Myocyte (in vitro differentiated cells): ENCODE data around the gene PLPP6. TPM values are rescaled to one million over a fixed set of nuclear protein-coding genes. Genes with fewer than 3 reads are reported as not detected.
"Not testable (repeated sequence)": the region's sequence is repeated elsewhere in the genome, so short reads cannot be mapped to it uniquely, and the experiment has no call there.

ENCODE experiments used
- DNase-seq: peaks from one replicate; pipeline ENCODE4 v3.0.0-alpha.2; 2012; ENCODE audit warnings: low read depth
- polyA plus RNA-seq: library from polyadenylated mRNA; unstranded; fragments of >200 nt; gene quantifications from one replicate; pipeline ENCODE4 v1.2.1, GENCODE V29; 2012; ENCODE audit warnings: missing spikeins
- total RNA-seq: library from RNA; depleted of rRNA; stranded (reverse); fragments of >200 nt; gene quantifications from 2 replicates; pipeline ENCODE4 v1.2.3, GENCODE V29; 2014

PLPP6 gene
- 3.8 and 4.3 TPM in 2 replicates for total RNA-seq
- 2.2 TPM for polyA plus RNA-seq

DNA sequence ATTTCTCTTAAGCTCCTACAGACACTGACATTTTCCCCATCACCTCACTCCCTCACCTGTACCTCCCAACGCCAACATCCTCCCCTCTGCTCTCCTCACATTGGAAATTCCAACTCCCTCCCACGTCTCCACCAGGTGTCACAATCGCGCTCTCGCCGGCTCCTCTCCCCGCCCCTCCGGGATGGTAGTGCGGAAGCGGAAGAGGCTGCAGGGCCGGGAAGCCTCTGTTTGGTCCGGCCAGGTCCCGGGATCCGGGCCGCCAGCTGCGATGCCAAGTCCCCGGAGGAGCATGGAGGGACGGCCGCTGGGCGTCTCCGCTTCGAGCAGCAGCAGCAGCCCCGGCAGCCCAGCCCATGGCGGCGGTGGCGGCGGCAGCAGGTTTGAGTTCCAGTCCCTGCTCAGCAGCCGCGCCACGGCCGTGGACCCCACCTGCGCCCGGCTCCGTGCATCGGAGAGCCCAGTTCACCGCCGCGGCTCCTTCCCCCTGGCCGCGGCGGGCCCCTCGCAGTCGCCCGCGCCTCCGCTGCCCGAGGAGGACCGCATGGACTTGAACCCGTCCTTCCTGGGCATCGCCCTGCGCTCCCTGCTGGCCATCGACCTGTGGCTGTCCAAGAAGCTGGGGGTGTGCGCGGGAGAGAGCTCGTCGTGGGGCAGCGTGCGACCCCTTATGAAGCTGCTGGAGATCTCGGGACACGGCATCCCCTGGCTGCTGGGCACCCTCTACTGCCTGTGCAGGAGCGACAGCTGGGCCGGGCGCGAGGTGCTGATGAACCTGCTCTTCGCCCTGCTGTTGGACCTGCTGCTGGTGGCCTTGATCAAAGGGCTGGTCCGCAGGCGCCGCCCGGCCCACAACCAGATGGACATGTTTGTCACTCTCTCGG, at the start of gene PLPP6:
Gene PLPP6, plus strand, starts transcription at position 187 of the 881 bp plus-strand sequence. Its CDS starts 82 bp downstream, at position 269.
- peak; percentile 83 for DNase-seq

GRCh38 chr9:4614627-4615026, 47.5 kb upstream of the PLPP6 start:
- no peak for DNase-seq

DNA sequence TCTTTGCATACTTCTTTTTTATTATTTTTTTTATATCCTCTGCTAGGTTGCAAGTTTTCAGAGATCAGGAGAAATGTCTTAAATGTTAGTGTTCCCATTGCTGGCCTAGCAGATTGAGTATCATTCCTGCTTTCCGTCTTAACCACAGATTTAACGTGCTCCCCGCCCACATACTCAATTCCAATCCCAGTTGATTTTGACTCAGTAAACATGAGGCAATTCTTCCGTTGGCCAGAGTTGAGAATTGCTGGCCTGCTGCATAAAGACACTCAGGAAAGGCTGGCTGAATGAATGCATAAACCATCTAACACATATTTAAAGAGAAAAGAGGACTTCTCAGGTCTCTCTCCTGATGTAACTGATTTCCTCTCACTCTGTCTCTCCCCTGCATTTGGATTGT, 46.8 kb upstream of the PLPP6 start:
- peak; percentile 20 for DNase-seq

DNA sequence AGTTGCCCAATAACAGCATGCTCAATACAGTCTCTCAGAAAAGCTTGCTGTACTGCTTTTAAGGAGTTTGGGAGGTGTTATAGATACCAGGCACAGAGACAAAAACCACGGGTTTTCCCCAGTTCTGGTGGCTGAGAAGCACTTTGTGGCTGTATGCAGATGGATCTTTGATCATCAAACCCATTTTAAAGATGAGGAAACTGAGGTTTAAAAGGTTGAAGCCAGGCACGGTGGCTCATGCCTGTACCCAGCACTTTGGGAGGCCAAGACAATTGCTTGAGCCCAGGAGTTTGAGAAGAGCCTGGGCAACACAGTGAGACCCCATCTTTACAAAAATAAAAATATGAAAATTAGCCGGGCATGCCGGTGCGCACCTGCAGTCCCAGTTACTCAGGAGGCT, 46.3 kb upstream of the PLPP6 start:
- no peak for DNase-seq

- no peak for DNase-seq
These were observed 44.3 kb upstream of the PLPP6 start for GRCh38 chr9:4617752-4618151.

DNA sequence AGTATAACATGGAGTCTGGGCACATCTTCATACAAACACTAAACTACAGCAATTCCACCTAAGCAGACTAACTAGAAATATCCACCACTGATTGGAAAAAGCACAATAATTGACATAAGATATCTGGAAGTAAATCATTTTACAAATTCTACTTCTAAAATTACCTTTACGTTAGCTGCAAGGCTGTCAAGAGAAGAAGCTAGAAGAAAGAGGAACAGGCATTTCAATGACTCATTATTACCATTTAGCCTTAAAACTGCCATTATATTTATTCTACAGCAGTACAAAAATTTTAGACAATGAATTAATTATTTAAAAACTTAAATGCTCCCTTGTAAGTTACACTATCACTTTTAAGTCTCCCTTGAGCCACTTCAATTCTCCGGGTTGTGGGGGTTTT, 43.4 kb upstream of the PLPP6 start:
- no peak for DNase-seq

- no peak for DNase-seq
These were observed 41.9 kb upstream of the PLPP6 start for GRCh38 chr9:4620057-4620765.

DNA sequence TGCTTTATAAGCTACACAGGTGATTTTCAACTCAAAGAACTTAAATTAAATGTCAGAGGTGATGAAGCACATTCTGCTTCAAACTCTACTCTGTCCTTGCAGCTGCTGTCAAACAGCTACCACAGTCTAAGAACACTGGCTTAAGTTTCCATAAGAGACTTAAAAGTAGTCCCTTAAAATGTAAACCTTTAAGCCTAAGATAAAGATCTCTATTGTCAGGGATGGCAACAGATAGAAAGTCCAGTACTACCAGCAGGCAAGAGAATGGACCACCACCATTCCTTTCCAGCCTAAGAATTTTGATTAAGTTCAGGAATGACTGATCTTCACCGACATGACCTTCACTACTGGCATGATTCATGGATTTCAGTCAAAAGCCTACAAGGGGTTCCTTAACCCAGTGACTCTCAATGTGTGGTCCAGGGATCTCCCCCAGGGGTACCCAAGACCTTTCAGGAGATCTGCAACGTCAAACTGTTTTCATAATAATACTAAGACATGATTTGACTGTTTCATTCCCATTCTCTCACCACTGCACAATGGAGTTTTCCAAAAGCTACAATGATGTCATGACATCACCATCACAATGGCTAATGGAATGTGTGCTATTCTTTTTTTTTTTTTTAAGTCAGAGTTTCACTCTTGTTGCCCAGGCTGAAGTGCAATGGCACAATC, 41.1 kb upstream of the PLPP6 start:
- no peak for DNase-seq

DNA sequence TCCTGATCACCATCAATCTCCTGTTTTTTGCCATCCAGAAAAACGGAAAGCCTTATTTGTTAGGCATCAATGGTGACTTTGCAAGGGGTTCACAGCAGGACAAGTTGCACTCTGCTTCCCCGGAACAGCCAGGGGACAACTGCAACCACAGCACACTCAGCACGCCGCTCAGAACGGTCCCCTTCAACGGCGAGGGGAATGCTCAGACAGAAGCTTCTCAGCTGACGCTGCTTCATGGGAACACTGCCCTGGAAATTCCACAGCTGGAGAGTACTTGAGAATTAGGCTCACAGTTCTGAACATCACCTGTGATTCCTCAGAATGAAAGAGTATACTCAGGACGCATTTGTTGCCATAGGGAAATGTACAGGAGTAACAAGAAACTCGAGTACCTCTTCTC, 40.1 kb upstream of the PLPP6 start:
- DNase-seq = no peak

DNA sequence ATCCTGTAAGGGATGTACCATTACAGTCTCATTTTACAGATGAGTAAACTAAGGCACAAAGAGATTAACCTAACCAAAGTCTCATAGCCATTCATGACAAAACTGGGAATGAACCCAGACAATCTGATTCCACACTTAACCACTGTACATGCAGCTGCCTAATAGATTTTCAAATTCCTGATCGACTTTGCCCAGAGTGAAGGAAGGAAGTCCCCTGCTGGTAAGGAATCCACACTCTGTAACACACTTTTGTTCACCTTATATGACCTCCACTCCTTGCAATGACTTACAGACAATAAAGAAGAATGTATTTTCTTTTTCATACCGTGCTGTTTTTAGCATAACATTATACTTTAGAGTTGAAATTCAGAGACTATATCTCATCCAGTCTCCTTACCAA, 31.3 kb upstream of the PLPP6 start:
- DNase-seq = no peak

DNA sequence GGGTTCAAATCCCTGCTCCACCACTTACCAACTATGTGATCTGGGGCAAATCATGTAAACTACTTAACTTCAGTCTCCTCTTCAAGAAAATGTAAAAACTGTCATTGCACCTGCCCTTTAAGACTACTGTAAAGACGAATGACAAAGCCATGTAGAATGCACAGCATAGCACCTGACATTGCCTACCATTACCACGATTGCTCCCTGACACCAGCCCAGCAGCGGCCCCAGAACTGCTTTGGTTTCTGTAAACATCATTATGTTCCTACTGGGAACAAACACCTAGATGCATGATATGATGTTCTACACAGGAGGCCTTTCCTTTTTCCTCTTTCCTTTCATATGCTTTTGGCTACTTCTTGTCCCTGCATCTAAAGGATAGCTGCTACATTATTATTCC, 23.1 kb upstream of the PLPP6 start:
- no peak for DNase-seq

DNA sequence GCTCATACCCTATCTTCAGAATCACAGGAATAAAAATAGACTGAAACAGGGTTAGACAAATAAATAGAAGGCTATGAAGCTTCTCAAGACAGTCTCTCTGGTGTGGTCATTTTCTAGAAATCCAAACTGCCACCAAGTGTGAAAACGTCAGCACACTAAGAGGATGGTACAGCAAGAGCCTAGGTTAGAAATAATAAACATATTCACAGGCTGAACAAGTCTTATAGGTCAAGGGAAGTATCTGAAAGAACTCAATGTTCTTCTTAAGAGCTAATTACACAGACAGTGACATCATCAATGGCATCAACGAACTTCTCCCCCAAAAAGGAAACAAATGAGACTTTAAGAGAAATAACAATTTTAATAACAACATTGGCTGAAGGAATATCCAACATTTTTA, 22.7 kb upstream of the PLPP6 start:
- no peak for DNase-seq

DNA sequence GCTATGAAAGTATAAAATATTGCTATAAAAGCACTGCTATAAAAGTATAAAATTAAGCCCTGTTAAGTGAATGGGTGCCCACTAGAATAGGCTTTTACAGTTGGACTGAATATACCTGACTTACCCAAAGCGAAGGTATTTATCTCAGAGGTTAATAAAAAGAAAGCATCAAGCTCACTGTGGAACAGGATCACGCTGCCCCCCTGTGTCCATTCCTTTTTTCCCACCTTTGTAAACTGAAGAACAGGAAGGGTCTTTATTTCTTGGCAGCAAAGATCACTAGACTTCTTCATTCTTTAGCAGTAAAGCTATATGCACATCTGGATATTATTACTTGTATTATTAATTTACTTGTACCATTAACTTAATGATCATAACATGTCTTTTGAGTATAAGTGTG, 22.1 kb upstream of the PLPP6 start:
- DNase-seq = peak; percentile 18

- no peak for DNase-seq
These were observed 19.7 kb upstream of the PLPP6 start for GRCh38 chr9:4642351-4642750.

GRCh38 chr9:4654084-4654483, 8.0 kb upstream of the PLPP6 start:
- no peak for DNase-seq

- DNase-seq = no peak
These were observed 7.6 kb upstream of the PLPP6 start for GRCh38 chr9:4654538-4654937.

DNA sequence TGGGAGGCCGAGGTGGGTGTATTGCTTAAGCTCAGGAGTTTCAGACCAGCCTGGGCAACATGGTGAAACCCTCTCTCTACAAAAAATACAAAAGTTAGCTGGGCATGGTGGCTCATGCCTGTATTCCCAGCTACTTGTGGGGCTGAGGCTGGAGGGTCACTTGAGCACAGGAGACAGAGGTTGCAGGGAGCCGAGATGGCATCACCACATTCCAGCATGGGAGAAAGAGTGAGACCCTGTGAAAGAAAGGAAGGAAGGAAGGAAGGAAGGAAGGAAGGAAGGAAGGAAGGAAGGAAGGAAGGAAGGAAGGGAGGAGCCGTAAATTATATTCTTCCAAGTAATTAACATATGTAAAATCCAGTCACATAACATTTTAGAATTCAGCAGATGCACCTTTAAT, 5.9 kb upstream of the PLPP6 start:
- DNase-seq = not testable (repeated sequence)

- no peak for DNase-seq
These were observed 5.5 kb upstream of the PLPP6 start for GRCh38 chr9:4656621-4657020.

DNA sequence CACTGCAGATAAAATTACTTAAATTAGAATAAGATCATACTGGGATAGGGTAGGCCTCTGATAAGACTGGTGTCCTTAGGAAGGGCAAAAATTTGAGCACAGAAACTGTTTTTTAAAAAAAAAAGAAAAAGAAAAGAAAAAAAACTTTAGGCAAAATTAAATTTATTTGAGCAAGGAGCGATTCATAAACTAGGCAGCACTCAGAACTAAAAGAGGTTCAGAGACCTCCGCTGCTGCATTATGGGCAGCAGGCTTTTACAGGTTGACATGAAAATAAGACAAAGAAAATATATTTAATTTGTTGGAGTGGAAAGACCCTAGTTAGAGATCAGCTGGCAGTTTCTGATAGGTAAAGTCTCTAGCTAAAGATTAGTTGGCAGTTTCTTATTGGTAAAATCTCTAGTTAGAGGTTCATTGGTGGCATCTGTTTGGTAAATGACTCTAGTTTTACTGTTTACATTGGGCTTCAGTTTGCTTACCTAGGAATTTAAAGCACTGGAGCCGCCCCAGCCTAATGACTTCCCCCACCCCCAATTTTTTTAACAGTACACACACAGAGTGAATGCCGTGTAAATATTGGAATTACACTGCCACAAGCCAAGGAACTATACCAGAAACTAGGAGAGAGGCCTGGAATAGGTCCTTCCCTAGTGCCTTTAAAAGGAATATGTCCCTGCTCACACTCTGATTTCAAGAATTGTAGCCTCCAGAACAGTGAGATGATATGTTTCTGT, 4.5 kb upstream of the PLPP6 start:
- no peak for DNase-seq

DNA sequence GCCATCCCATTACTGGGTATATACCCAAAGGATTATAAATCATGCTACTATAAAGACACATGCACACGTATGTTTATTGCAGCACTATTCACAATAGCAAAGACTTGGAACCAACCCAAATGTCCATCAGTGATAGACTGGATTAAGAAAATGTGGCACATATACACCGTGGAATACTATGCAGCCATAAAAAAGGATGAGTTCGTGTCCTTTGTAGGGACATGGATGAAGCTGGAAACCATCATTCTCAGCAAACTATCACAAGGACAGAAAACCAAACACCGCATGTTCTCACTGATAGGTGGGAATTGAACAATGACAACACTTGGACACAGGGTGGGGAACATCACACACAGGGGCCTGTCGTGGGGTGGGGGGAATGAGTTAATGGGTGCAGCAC, 1.4 kb upstream of the PLPP6 start:
- DNase-seq = not testable (repeated sequence)

DNA sequence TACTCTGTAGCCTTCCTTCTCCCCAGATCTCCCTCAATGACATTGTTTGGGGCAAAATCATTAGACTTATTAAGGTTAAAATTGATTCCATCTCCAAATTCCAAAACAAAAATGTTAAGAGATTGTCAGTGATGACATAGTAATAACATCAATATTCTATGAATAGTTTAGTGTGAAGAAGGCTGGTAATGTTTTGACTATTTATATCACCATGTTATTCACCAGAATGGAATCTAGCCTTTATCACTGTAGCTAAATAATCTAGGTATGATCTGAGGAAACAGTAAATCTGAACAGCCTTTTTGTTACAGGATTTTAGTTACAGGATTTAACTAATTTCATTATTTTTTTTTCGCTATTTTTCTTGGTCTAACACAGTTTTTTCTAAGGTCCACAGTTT, 929 bp upstream of the PLPP6 start:
- peak; percentile 16 for DNase-seq
